ENCODE measurements around the gene GBA2. TPM values are rescaled to one million over a fixed set of nuclear protein-coding genes. Genes with fewer than 3 reads are reported as not detected.

GBA2 gene
- total RNA-seq, 1 donor from 2014 or later, result 37.9 TPM

DNA sequence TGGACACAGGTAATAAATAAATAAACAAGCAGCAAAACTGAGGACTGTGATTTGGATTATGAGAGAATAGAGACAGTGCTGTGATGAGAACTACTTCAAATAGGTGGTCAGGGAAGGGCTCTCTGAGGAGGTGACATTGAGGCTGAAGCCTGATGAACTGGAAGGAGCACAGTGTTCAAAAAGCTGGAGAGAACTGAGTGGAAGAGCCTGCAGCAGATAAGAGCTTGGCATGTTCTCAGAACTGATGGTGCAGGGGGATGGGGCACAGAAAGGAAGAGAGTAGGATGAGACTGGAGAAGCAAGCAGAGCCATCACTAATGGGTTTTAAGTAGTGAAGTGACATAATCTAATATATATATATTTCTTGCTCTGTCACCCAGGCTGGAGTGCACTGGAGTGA is 48.1 kb downstream of the GBA2 start:
- DNase-seq (ENCODE audit: low read depth) (no peak), FAIRE-seq (no peak)
- Histone ChIP-seq H3K27me3 (ENCODE audit: control insufficient read depth, insufficient read depth, low read length) (no peaks in the 10 kb centered on the region), H3K36me3 (ENCODE audit: control insufficient read depth, insufficient read depth, low read length) (peaks cover 62% of the 10 kb centered on the region), H3K4me3 (ENCODE audit: low read depth, low read length) (no peak overlapping the region)
- TF ChIP-seq, protein P1, sequence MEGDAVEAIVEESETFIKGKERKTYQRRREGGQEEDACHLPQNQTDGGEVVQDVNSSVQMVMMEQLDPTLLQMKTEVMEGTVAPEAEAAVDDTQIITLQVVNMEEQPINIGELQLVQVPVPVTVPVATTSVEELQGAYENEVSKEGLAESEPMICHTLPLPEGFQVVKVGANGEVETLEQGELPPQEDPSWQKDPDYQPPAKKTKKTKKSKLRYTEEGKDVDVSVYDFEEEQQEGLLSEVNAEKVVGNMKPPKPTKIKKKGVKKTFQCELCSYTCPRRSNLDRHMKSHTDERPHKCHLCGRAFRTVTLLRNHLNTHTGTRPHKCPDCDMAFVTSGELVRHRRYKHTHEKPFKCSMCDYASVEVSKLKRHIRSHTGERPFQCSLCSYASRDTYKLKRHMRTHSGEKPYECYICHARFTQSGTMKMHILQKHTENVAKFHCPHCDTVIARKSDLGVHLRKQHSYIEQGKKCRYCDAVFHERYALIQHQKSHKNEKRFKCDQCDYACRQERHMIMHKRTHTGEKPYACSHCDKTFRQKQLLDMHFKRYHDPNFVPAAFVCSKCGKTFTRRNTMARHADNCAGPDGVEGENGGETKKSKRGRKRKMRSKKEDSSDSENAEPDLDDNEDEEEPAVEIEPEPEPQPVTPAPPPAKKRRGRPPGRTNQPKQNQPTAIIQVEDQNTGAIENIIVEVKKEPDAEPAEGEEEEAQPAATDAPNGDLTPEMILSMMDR (IDR thresholded peaks at IDR 0.05; ENCODE audit: insufficient read depth, low read length, severe bottlenecking), result no peak

- peaks cover 52% of the 10 kb centered on the region for H3K36me3 ChIP-seq (ENCODE audit: control insufficient read depth, insufficient read depth, low read length)
- FAIRE-seq, result no peak
Observed at GRCh38 chr9:35700031-35700430, 49.0 kb downstream of the GBA2 start.

DNA sequence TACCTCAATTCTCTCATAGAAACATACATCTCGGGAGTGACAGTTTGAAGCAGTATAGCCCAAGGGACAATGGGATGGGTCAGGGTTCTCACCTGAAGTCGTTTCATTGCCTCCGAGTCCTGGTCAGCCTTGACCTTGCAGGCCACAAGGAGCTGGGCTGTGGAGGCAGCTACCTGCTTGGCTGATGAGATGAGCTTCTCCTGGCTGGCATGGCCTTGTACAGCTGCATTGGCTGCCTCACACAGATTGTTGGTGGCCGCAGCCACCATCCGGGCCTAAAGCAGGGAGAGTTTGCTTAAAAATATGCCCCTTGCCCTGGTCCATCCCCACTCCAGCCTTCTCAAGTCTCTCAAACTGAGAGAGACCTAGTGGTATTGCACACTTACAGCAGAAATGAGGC is 50.8 kb downstream of the GBA2 start:
- H3K27me3 ChIP-seq (ENCODE audit: control insufficient read depth, insufficient read depth, low read length), result no peaks in the 10 kb centered on the region
- H3K4me3 ChIP-seq (ENCODE audit: low read depth, low read length), result no peak overlapping the region
- DNase-seq (ENCODE audit: low read depth) (no peak), FAIRE-seq (peak; percentile 47)
- H3K36me3 ChIP-seq (ENCODE audit: control insufficient read depth, insufficient read depth, low read length), result peaks cover 39% of the 10 kb centered on the region
- TF ChIP-seq, protein P1 (IDR thresholded peaks at IDR 0.05; ENCODE audit: insufficient read depth, low read length, severe bottlenecking), result no peak

More at GRCh38 chr9:35700031-35700430, 49.0 kb downstream of the GBA2 start:
- no peaks in the 10 kb centered on the region for H3K27me3 ChIP-seq (ENCODE audit: control insufficient read depth, insufficient read depth, low read length)
- H3K4me3 ChIP-seq (ENCODE audit: low read depth, low read length), result no peak overlapping the region
- TF ChIP-seq, protein P1 (IDR thresholded peaks at IDR 0.05; ENCODE audit: insufficient read depth, low read length, severe bottlenecking), result no peak
- DNase-seq (ENCODE audit: low read depth), result no peak

DNA sequence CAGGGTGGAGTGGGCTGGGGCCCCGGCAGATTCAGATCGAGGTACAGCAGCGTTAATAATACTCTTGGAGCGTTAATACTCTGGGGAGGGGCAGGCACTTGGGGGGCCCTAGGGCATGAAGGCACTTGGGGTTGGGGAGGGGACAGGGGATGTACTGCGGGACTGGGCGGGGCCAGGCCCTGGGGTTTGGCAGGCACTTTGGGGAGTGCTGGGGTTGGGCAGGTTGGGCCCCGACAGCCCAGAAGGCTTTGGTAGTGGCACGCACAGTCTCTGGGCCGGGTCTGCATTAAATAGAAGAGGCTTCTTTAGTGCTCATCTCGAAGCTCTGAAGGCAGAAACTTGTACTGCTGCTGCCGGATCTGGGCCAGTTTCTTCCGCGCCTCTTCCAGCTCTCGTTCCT is 51.5 kb downstream of the GBA2 start:
- TF ChIP-seq, protein P1 (IDR thresholded peaks at IDR 0.05; ENCODE audit: insufficient read depth, low read length, severe bottlenecking), result no peak
- Histone ChIP-seq H3K36me3 (ENCODE audit: control insufficient read depth, insufficient read depth, low read length) (peaks cover 38% of the 10 kb centered on the region), H3K27me3 (ENCODE audit: control insufficient read depth, insufficient read depth, low read length) (no peaks in the 10 kb centered on the region), H3K4me3 (ENCODE audit: low read depth, low read length) (no peak overlapping the region)
- DNase-seq (ENCODE audit: low read depth) (no peak), FAIRE-seq (no peak)

DNA sequence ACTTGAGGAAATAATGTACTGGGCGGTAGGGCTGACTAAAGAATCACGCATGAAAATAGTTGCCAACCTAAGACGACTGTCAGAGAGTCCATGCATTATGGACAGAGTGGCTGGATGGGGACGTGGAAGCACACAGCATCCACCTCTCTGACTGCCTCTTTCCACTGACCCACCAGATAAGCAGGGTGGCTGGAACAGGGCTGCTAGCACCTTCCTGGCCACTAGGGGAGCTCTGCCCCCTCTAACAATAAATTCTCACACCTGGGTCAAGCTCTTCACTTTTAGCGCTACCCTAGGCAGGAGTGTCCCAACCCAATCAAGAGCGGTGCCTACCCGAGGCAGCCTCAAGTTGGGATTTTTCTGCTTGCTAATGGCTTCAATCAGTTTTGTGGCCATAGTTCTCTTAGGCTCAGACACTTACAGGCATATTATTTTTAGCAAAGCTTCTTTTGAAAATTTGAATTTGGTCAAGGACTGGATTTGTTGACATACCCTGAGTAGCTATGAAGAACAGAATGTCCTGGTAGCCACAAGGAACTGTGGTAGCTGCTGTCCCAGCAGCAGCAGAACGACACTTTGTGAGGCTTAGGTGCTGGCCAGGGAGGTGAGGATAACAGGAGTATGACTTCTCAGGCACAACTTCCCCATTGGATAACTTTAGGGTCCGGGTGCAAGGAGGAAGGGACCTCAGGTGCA is 52.4 kb downstream of the GBA2 start:
- TF ChIP-seq, protein P1 (IDR thresholded peaks at IDR 0.05; ENCODE audit: insufficient read depth, low read length, severe bottlenecking), result peak; percentile 95
- Histone ChIP-seq H3K36me3 (ENCODE audit: control insufficient read depth, insufficient read depth, low read length) (peaks cover 33% of the 10 kb centered on the region), H3K27me3 (ENCODE audit: control insufficient read depth, insufficient read depth, low read length) (no peaks in the 10 kb centered on the region), H3K4me3 (ENCODE audit: low read depth, low read length) (no peak overlapping the region)
- peak; percentile 55 for DNase-seq (ENCODE audit: low read depth)
- FAIRE-seq, result no peak

DNA sequence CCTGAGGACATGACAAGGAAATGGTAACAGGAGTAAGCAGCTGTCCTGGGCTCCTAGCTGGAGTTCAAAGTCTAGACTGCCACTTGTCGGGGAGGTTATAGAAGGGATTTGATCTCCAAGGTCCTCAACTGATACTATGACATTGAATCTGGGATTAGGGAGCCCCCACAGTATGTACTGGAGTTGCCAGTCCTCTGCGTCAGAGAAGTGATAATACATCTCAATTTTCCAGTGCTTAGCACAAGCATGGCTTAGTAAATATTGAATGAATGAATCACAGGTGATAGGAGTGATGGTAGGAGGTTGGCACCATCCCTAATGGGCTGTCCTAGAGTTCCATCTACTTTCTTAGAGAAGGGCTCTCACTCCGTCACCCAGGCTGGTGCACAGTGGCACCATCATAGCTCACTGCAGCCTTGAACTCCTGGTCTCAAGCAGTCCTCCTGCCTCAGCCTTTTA is 53.1 kb downstream of the GBA2 start:
- Histone ChIP-seq H3K4me3 (ENCODE audit: low read depth, low read length) (no peak overlapping the region), H3K27me3 (ENCODE audit: control insufficient read depth, insufficient read depth, low read length) (no peaks in the 10 kb centered on the region), H3K36me3 (ENCODE audit: control insufficient read depth, insufficient read depth, low read length) (peaks cover 28% of the 10 kb centered on the region)
- FAIRE-seq (no peak), DNase-seq (ENCODE audit: low read depth) (peak; percentile 69)
- TF ChIP-seq, protein P1 (IDR thresholded peaks at IDR 0.05; ENCODE audit: insufficient read depth, low read length, severe bottlenecking), result no peak

Measured in bronchial epithelial cell (primary cell).